WTC11 (cell line): ENCODE results near the gene SLC39A13. TPM values are rescaled to one million over a fixed set of nuclear protein-coding genes. Genes with fewer than 3 reads are reported as not detected.

ENCODE experiments used
- ATAC-seq: fragments of 200-7000 bp; cut with Tn5 transposase; 2 replicates; pipeline ENCODE4 v1.10.0; 2021; ENCODE audit warnings: mild to moderate bottlenecking, moderate library complexity
- CTCF ChIA-PET: fragments of 300-600 bp; sonication (Branson Sonifier 250); formaldehyde crosslinking; loops from one replicate; lab custom pipeline; 2021; ENCODE audit warnings: antibody characterized with exemption; lab: Charles Lee
- POLR2A ChIA-PET: fragments of 350-600 bp; sonication (Branson Sonifier 250); formaldehyde crosslinking; loops from one replicate; lab custom pipeline; 2021; ENCODE audit warnings: antibody characterized with exemption; lab: Charles Lee
- DNase-seq: peaks from one replicate; pipeline ENCODE4 v3.0.0; 2021; ENCODE audit warnings: low spot score
- H3K27ac Mint-ChIP-seq: 2 replicates; pipeline ENCODE4 v1.8.0; 2021; ENCODE audit warnings: mixed read lengths
- H3K27me3 Mint-ChIP-seq: 2 replicates; pipeline ENCODE4 v1.8.0; 2021; ENCODE audit warnings: low read depth, mild to moderate bottlenecking, moderate library complexity, mixed read lengths
- H3K36me3 Mint-ChIP-seq: 2 replicates; pipeline ENCODE4 v1.8.0; 2021; ENCODE audit warnings: mixed read lengths
- H3K4me1 Mint-ChIP-seq: 2 replicates; pipeline ENCODE4 v1.8.0; 2022; ENCODE audit warnings: mixed read lengths
- H3K4me3 Mint-ChIP-seq: 2 replicates; pipeline ENCODE4 v1.8.0; 2021; ENCODE audit warnings: mild to moderate bottlenecking, moderate library complexity, mixed read lengths
- H3K9me3 Mint-ChIP-seq: 2 replicates; pipeline ENCODE4 v1.8.0; 2021; ENCODE audit warnings: mixed read lengths
- CBFB ChIP-seq: sonication (generic); formaldehyde crosslinking; IDR thresholded peaks from 2 replicates; pipeline ENCODE4 v1.8.1; 2022; ENCODE audit warnings: mild to moderate bottlenecking, low read depth, missing genetic modification reagents
- CTCF ChIP-seq: fragments of 200-600 bp; IDR thresholded peaks from 2 replicates; pipeline ENCODE4 v1.8.0; 2022; ENCODE audit warnings: antibody characterized with exemption
- ELF4 ChIP-seq: sonication (generic); formaldehyde crosslinking; IDR thresholded peaks from 2 replicates; pipeline ENCODE4 v1.8.1; 2022; ENCODE audit warnings: low read depth, mild to moderate bottlenecking, moderate library complexity, missing genetic modification reagents
- EMX1 ChIP-seq: fragments of 250-450 bp; sonication (Bioruptor Pico); IDR thresholded peaks from 2 replicates; pipeline ENCODE4 v1.8.0; 2021; ENCODE audit warnings: mild to moderate bottlenecking
- JUN ChIP-seq: sonication (generic); formaldehyde crosslinking; IDR thresholded peaks from 2 replicates; pipeline ENCODE4 v1.8.0; 2023; ENCODE audit warnings: mild to moderate bottlenecking, missing genetic modification reagents
- NFYB ChIP-seq: sonication (generic); formaldehyde crosslinking; conservative IDR thresholded peaks from 2 replicates; pipeline ENCODE4 v1.8.0; 2022; ENCODE audit warnings: low read depth, missing genetic modification reagents
- OVOL2 ChIP-seq: fragments of 250-450 bp; sonication (Bioruptor Pico); IDR thresholded peaks from 2 replicates; pipeline ENCODE4 v1.9.0; 2021; ENCODE audit warnings: mild to moderate bottlenecking, borderline replicate concordance
- PRDM15 ChIP-seq: sonication (generic); formaldehyde crosslinking; IDR thresholded peaks from 2 replicates; pipeline ENCODE4 v1.8.0; 2022; ENCODE audit warnings: missing genetic modification reagents
- SP1 ChIP-seq: sonication (generic); formaldehyde crosslinking; conservative IDR thresholded peaks from 2 replicates; pipeline ENCODE4 v1.8.1; 2022; ENCODE audit warnings: missing genetic modification reagents
- TEAD4 ChIP-seq: sonication (generic); formaldehyde crosslinking; IDR thresholded peaks from 2 replicates; pipeline ENCODE4 v1.8.0; 2022; ENCODE audit warnings: mild to moderate bottlenecking, missing genetic modification reagents
- ZNF121 ChIP-seq: sonication (generic); formaldehyde crosslinking; IDR thresholded peaks from 2 replicates; pipeline ENCODE4 v1.8.0; 2023; ENCODE audit warnings: missing genetic modification reagents
- ZNF423 ChIP-seq: fragments of 250-450 bp; sonication (Bioruptor Pico); IDR thresholded peaks from 2 replicates; pipeline ENCODE4 v2.1.2; 2022; ENCODE audit warnings: mild to moderate bottlenecking, moderate library complexity
- ZNF532 ChIP-seq: fragments of 250-450 bp; sonication (Bioruptor Pico); IDR thresholded peaks from 2 replicates; pipeline ENCODE4 v1.9.0; 2021; ENCODE audit warnings: mild to moderate bottlenecking, borderline replicate concordance
- ZSCAN18 ChIP-seq: fragments of 250-450 bp; sonication (Bioruptor Pico); IDR thresholded peaks from 2 replicates; pipeline ENCODE4 v2.1.2; 2022; ENCODE audit warnings: mild to moderate bottlenecking, moderate library complexity
- total RNA-seq: library from RNA; stranded (reverse); gene quantifications from 3 replicates; pipeline ENCODE4 v1.2.3, GENCODE V29; 2021
- TF ChIP-seq, protein P1 (sequence below): sonication (generic); formaldehyde crosslinking; IDR thresholded peaks from 2 replicates; pipeline ENCODE4 v1.8.1; 2022; ENCODE audit warnings: low read depth, mild to moderate bottlenecking, moderate library complexity, missing genetic modification reagents, borderline replicate concordance
- TF ChIP-seq, protein P2 (sequence below): sonication (generic); formaldehyde crosslinking; conservative IDR thresholded peaks from 2 replicates; pipeline ENCODE4 v1.8.1; 2023; ENCODE audit warnings: mild to moderate bottlenecking, low read depth, missing genetic modification reagents, moderate library complexity

Gene SLC39A13
- total RNA-seq, 1 experiment from 2014 or later = 38.2 TPM

GRCh38 chr11:47383071-47383470 lies 25.3 kb upstream of the SLC39A13 start (continued):
- no peak for TF ChIP-seq ZNF532 (CRISPR knock-in tag)

DNA sequence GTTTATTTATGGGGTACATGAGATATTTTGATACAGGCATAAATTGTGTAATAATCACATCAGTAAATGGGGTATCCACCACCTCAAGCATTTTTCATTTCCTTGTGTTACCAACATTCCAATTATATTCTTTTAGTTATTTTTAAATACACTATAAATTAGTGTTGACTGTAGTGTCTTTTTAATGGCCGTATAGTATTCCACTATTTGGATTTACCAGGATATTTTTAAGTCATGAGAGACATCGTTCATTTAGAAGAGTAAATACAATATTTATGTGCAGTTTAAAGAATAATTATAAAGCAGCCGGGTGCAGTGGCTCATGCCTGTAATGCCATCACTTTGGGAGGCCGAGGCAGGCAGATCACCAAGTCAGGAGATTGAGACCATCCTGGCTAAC lies 23.9 kb upstream of the SLC39A13 start:
- no peaks in the 10 kb centered on the region; the same call in 1 of the 2 replicates for H3K27me3 Mint-ChIP-seq
- DNase-seq (no peak), ATAC-seq (no peak)
- no peaks in the 10 kb centered on the region for H3K9me3 Mint-ChIP-seq
- no peaks in the 10 kb centered on the region for H3K36me3 Mint-ChIP-seq
- CTCF ChIA-PET = no interaction called here
- H3K4me1 Mint-ChIP-seq = no peaks in the 10 kb centered on the region
- no peak overlapping the region for H3K4me3 Mint-ChIP-seq
- TF ChIP-seq, protein P1, sequence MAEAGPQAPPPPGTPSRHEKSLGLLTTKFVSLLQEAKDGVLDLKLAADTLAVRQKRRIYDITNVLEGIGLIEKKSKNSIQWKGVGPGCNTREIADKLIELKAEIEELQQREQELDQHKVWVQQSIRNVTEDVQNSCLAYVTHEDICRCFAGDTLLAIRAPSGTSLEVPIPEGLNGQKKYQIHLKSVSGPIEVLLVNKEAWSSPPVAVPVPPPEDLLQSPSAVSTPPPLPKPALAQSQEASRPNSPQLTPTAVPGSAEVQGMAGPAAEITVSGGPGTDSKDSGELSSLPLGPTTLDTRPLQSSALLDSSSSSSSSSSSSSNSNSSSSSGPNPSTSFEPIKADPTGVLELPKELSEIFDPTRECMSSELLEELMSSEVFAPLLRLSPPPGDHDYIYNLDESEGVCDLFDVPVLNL (CRISPR knock-in tag) = no peak
- TF ChIP-seq EMX1 (no peak), JUN (CRISPR knock-in tag) (no peak), CBFB (CRISPR knock-in tag) (no peak), CTCF (no peak), ZNF423 (CRISPR knock-in tag) (no peak), ZNF121 (CRISPR knock-in tag) (no peak), OVOL2 (CRISPR knock-in tag) (no peak), NFYB (CRISPR knock-in tag) (no peak), TEAD4 (CRISPR knock-in tag) (no peak), ELF4 (CRISPR knock-in tag) (no peak), SP1 (no peak)
- POLR2A ChIA-PET = no interaction called here
- no peak overlapping the region for H3K27ac Mint-ChIP-seq

GRCh38 chr11:47387944-47388696 lies 20.3 kb upstream of the SLC39A13 start:
- Mint-ChIP-seq H3K27me3 (no peaks in the 10 kb centered on the region), H3K4me3 (no peak overlapping the region), H3K4me1 (no peaks in the 10 kb centered on the region), H3K36me3 (no peaks in the 10 kb centered on the region), H3K9me3 (no peaks in the 10 kb centered on the region), H3K27ac (no peak overlapping the region)
- ChIA-PET CTCF (interaction anchor here (2.1 to 4.4 kb wide), 3 partner anchors 14 to 24 kb away, joined by 7 to 18 read pairs (median 10); no protein-coding TSS in a partner anchor), POLR2A (no interaction called here)
- DNase-seq (no peak), ATAC-seq (no peak)
- no peak for TF ChIP-seq ZSCAN18 (CRISPR knock-in tag)
- TF ChIP-seq, protein P2, sequence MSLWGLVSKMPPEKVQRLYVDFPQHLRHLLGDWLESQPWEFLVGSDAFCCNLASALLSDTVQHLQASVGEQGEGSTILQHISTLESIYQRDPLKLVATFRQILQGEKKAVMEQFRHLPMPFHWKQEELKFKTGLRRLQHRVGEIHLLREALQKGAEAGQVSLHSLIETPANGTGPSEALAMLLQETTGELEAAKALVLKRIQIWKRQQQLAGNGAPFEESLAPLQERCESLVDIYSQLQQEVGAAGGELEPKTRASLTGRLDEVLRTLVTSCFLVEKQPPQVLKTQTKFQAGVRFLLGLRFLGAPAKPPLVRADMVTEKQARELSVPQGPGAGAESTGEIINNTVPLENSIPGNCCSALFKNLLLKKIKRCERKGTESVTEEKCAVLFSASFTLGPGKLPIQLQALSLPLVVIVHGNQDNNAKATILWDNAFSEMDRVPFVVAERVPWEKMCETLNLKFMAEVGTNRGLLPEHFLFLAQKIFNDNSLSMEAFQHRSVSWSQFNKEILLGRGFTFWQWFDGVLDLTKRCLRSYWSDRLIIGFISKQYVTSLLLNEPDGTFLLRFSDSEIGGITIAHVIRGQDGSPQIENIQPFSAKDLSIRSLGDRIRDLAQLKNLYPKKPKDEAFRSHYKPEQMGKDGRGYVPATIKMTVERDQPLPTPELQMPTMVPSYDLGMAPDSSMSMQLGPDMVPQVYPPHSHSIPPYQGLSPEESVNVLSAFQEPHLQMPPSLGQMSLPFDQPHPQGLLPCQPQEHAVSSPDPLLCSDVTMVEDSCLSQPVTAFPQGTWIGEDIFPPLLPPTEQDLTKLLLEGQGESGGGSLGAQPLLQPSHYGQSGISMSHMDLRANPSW (CRISPR knock-in tag) = no peak
- no peak for TF ChIP-seq PRDM15 (CRISPR knock-in tag)
- TF ChIP-seq, all 79 proteins: peak for 0
